ENCODE measurements around the gene KCNK3. TPM values are rescaled to one million over a fixed set of nuclear protein-coding genes. Genes with fewer than 3 reads are reported as not detected.

KCNK3 gene
- total and polyA plus RNA-seq, 10 donors, result 0.61 to 6.0 (median 2.0) TPM

DNA sequence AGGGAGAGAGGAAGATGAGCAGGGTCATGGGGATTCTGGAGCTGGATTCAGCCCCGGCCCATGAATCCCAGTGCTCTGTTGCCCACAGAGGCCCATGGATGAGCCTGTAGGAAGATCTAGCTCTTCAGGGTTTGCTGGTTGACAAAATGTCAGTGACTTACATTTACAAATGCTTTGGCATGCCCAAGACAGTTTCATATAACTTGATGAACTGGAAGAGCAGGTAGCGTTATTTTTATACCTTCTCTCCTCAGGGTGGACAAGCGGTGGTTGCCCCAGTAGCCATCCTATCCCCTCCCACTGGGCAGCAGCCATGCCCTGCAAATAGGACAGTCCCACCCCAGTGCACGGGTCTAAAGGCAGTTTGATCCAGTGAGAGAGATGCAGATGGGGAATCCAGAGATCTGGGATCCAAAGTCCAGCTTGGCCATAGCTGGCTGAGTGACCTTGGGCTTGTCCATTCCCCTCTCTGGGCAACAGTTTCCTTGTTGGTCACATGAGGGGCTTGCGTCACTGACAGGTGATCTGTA is 21.5 kb upstream of the KCNK3 start:
- Histone ChIP-seq H3K36me3 (no peaks in the 10 kb centered on the region), H3K4me3 (no peak overlapping the region), H3K27me3 (replicated peaks in 1 of 7) (peaks cover 0 to 43% (median 4%) of the 10 kb centered on the region in 7 donors), H3K9me3 (peaks cover 0 to under 1% (median 0%) of the 10 kb centered on the region in 8 donors), H3K4me1 (no peaks in the 10 kb centered on the region), H3K27ac (no peak overlapping the region)
- 80 to 92% (median 87%) methylated on average over 5 of the region's 5 CpGs for whole genome bisulfite sequencing, 5 donors
- DNase-seq, result no peak
- intact Hi-C loops (cut with DNase I; ENCODE audit: low total_unique reads), result no loop called here
- TF ChIP-seq POLR2A (IDR thresholded peaks at IDR 0.05) (no peak), POLR2AphosphoS5 (IDR thresholded peaks at IDR 0.05) (no peak)
- TF ChIP-seq, protein P1, sequence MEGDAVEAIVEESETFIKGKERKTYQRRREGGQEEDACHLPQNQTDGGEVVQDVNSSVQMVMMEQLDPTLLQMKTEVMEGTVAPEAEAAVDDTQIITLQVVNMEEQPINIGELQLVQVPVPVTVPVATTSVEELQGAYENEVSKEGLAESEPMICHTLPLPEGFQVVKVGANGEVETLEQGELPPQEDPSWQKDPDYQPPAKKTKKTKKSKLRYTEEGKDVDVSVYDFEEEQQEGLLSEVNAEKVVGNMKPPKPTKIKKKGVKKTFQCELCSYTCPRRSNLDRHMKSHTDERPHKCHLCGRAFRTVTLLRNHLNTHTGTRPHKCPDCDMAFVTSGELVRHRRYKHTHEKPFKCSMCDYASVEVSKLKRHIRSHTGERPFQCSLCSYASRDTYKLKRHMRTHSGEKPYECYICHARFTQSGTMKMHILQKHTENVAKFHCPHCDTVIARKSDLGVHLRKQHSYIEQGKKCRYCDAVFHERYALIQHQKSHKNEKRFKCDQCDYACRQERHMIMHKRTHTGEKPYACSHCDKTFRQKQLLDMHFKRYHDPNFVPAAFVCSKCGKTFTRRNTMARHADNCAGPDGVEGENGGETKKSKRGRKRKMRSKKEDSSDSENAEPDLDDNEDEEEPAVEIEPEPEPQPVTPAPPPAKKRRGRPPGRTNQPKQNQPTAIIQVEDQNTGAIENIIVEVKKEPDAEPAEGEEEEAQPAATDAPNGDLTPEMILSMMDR (IDR thresholded peaks at IDR 0.05 in 8 of 11, conservative IDR thresholded peaks at IDR 0.05 in 3 of 11), result no peak

DNA sequence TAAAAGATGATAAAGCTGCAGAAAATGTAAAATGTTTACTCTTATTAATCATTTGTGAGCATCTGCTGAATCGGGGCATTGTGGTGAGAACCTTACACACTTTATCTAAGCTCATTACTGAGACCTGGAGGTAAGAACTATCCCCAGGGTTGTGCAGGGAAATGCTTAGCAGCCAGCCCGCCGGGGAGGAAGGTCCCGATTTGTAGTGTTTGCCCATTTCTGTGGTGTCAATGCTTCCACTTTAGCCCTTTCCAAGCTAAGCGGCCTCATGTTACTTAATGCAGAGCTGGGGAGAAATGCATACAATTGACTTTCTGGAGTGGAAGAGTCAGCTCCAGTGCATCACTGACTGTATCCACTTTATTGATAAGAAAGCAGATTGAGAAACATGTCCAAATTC is 20.8 kb upstream of the KCNK3 start:
- 79 to 92% (median 82%) methylated on average over 5 of the region's 5 CpGs for WGBS, 5 donors

DNA sequence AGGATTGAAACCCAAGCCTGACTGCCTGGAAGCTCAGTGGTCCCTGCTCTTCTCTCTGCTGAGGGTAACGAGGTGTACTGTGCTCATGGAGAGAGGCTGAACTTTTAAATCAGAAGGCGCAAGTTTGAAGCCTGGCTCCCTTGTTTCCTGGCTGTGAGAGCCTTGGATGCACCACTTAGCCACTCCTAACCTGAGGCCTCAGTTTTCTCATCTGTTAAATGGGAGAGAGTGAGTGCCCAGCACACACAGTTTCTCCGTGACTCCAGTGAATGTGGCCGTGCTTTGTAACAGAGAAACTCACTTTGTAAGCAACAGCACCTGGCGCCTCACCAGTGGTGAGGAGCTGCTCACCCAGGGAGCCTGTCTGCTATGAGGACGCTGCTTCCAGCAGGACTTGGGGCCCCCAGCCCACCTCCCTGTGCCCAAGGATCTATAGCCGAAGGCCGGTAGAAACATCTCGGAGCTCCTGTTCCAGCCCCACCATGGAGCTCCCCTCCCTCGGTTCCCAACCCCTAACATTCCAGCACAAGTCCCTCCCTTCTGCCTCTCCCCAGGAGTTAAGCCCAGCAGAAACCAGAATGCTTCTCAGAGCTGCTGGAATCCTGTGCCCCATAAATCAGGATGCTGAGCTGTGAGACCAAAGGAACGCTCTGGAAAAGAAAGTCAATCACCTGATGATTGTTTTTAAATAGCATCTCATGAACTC is 20.3 kb upstream of the KCNK3 start:
- intact Hi-C loops (cut with DNase I; ENCODE audit: low total_unique reads), result no loop called here
- TF ChIP-seq POLR2AphosphoS5 (IDR thresholded peaks at IDR 0.05) (no peak), POLR2A (IDR thresholded peaks at IDR 0.05) (no peak)
- TF ChIP-seq, protein P1 (IDR thresholded peaks at IDR 0.05 in 8 of 11, conservative IDR thresholded peaks at IDR 0.05 in 3 of 11), result no peak
- Histone ChIP-seq H3K4me1 (no peaks in the 10 kb centered on the region), H3K27ac (no peak overlapping the region), H3K36me3 (no peaks in the 10 kb centered on the region), H3K27me3 (replicated peaks in 1 of 7) (peaks cover 0 to 43% (median 4%) of the 10 kb centered on the region in 7 donors), H3K4me3 (no peak overlapping the region), H3K9me3 (peaks cover 0 to 2% (median 0%) of the 10 kb centered on the region in 8 donors)
- 75 to 84% (median 79%) methylated on average over 9 to 11 of the region's 11 CpGs for WGBS, 5 donors
- peak; percentile 21 for DNase-seq

More for the DNA sequence above, 20.8 kb upstream of the KCNK3 start:
- intact Hi-C loops (cut with DNase I; ENCODE audit: low total_unique reads), result no loop called here
- TF ChIP-seq, protein P1 (IDR thresholded peaks at IDR 0.05 in 8 of 11, conservative IDR thresholded peaks at IDR 0.05 in 3 of 11), result no peak
- TF ChIP-seq POLR2A (IDR thresholded peaks at IDR 0.05) (no peak), POLR2AphosphoS5 (IDR thresholded peaks at IDR 0.05) (no peak)
- H3K9me3 ChIP-seq, result no peaks in the 10 kb centered on the region
- DNase-seq, result peak; percentile 20
- H3K27ac ChIP-seq, result no peak overlapping the region
- H3K36me3 ChIP-seq, result no peaks in the 10 kb centered on the region
- peaks cover 0 to 43% (median 4%) of the 10 kb centered on the region in 7 donors for H3K27me3 ChIP-seq (replicated peaks in 1 of 7)
- H3K4me1 ChIP-seq, result no peaks in the 10 kb centered on the region
- H3K4me3 ChIP-seq, result no peak overlapping the region

DNA sequence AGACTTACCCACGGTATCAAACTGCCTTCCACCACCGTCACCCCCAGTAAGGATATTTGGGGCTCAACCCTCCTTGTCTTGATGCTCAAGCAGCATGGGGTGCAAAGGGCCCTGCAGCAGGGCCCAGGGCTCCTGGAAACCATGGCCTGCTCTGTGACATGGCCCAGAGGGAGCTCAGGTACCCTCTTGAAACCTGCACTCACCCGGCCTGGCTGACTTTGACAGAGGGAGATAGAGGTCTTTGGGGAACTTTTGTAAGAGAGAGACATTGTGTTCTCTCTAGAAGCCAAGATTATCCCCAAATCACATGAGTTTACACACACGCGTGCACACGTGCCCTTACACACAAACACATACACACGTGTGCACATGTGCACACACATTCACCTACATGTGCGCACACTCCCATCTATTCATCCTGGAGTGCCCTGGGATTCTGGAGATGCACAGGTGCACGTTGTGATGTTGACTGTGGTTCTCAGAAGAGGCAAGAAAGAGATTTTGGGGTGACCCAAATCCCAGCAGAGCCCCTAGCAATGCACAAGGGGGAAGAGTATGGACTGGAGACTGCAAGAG is 19.6 kb upstream of the KCNK3 start:
- intact Hi-C loops (cut with DNase I; ENCODE audit: low total_unique reads), result no loop called here
- no peak overlapping the region for H3K27ac ChIP-seq
- no peaks in the 10 kb centered on the region for H3K36me3 ChIP-seq
- no peaks in the 10 kb centered on the region for H3K4me1 ChIP-seq
- TF ChIP-seq POLR2AphosphoS5 (IDR thresholded peaks at IDR 0.05), result no peak
- TF ChIP-seq, protein P1 (IDR thresholded peaks at IDR 0.05 in 8 of 11, conservative IDR thresholded peaks at IDR 0.05 in 3 of 11), result no peak
- TF ChIP-seq POLR2A (IDR thresholded peaks at IDR 0.05), result no peak
- H3K27me3 ChIP-seq (replicated peaks in 1 of 7), result peaks cover 0 to 41% (median 4%) of the 10 kb centered on the region in 7 donors
- DNase-seq, result peak; percentile 57
- peaks cover 0 to 7% (median 1%) of the 10 kb centered on the region in 8 donors for H3K9me3 ChIP-seq
- whole genome bisulfite sequencing, 5 donors, result 83 to 92% (median 85%) methylated on average over 9 of the region's 9 CpGs
- H3K4me3 ChIP-seq, result no peak overlapping the region

Data from spleen (tissue), 11 donors.